Activated gamma-delta T cell (primary cell): ENCODE measurements around the gene CCDC89.
"Not testable (repeated sequence)": the region's sequence is repeated elsewhere in the genome, so short reads cannot be mapped to it uniquely, and the experiment has no call there.

ENCODE experiments used
- DNase-seq: peaks from one replicate; lab custom pipeline; 2025; lab: John Stamatoyannopoulos, UW

The CCDC89 gene

GRCh38 chr11:85694385-85694980 is 8.5 kb upstream of the CCDC89 start:
- DNase-seq = no peak

- no peak for DNase-seq
Observed at GRCh38 chr11:85685125-85685819, 723 bp downstream of the CCDC89 start.

- peak; percentile 45 for DNase-seq
Observed at GRCh38 chr11:85682330-85683305, 3.4 kb downstream of the CCDC89 start.

GRCh38 chr11:85680897-85681296 is 5.1 kb downstream of the CCDC89 start:
- no peak for DNase-seq

GRCh38 chr11:85679576-85679975 is 6.4 kb downstream of the CCDC89 start:
- DNase-seq = no peak

GRCh38 chr11:85673393-85673792 is 12.6 kb downstream of the CCDC89 start:
- no peak for DNase-seq

GRCh38 chr11:85672105-85672902 is 13.7 kb downstream of the CCDC89 start:
- DNase-seq = no peak

- DNase-seq = not testable (repeated sequence)
Observed at GRCh38 chr11:85670949-85671663, 14.9 kb downstream of the CCDC89 start.

- DNase-seq = no peak
Observed at GRCh38 chr11:85668157-85668556, 17.8 kb downstream of the CCDC89 start.

- no peak for DNase-seq
Observed at GRCh38 chr11:85666687-85667086, 19.3 kb downstream of the CCDC89 start.

GRCh38 chr11:85665733-85666132 is 20.3 kb downstream of the CCDC89 start:
- DNase-seq = no peak

GRCh38 chr11:85664615-85665481 is 21.1 kb downstream of the CCDC89 start, which contains the start of gene CREBZF:
Gene CREBZF (minus strand): TSS chr11:85665129. CDS start chr11:85664875, 254 bp downstream.
- DNase-seq = peak; percentile 80

- peak; percentile 85 for DNase-seq
Observed at GRCh38 chr11:85663753-85664614, 22.0 kb downstream of the CCDC89 start.

- DNase-seq = no peak
Observed at GRCh38 chr11:85663080-85663752, 22.8 kb downstream of the CCDC89 start.

GRCh38 chr11:85661972-85662664 is 23.9 kb downstream of the CCDC89 start:
- no peak for DNase-seq

- no peak for DNase-seq
Observed at GRCh38 chr11:85658180-85658579, 27.8 kb downstream of the CCDC89 start.

GRCh38 chr11:85656777-85657176 is 29.2 kb downstream of the CCDC89 start:
- DNase-seq = no peak

- not testable (repeated sequence) for DNase-seq
Observed at GRCh38 chr11:85654343-85654742, 31.7 kb downstream of the CCDC89 start.
